ENCODE data around the gene NPL.

- TF ChIP-seq CTCF (IDR thresholded peaks at IDR 0.05) (peak; percentile 63 to 88 (median 77)), POLR2A (IDR thresholded peaks at IDR 0.05) (no peak)
Measured at GRCh38 chr1:182784556-182785171, 4.9 kb upstream of the NPL start.

Data from esophagus squamous epithelium (tissue), 4 donors.